Heart right ventricle (tissue), 16 donors: ENCODE data around the gene YIPF3. TPM values are rescaled to one million over a fixed set of nuclear protein-coding genes. Genes with fewer than 3 reads are reported as not detected.
A peak's percentile ranks its signal among the peaks of the same experiment; 100 is the strongest.

Experiments
- ATAC-seq, 8 donors: fragments of 200-7000 bp; cut with Tn5 transposase; one replicate each; pipeline ENCODE4 v1.9.1; 2020; ENCODE audit warnings: mild to moderate bottlenecking in 8 of 8, moderate library complexity in 8 of 8, moderate number of reproducible peaks in 1 of 8
- DNase-seq, 2 donors: peaks; one replicate each; pipeline ENCODE4 v3.0.0-alpha.2; 2020
- H3K27ac ChIP-seq, 10 donors: fragments of 200-600 bp; sonication (generic) in 2 of 10; one replicate each; pipeline versions ENCODE4 v1.5.0 to v1.8.0; 2020 to 2022; ENCODE audit warnings: mild to moderate bottlenecking in 3 of 10
- H3K27me3 ChIP-seq, 7 donors: fragments of 200-600 bp; one replicate each; pipeline ENCODE4 v1.8.0; 2021 to 2022; ENCODE audit warnings: mild to moderate bottlenecking in 2 of 7
- H3K36me3 ChIP-seq, 9 donors: fragments of 200-600 bp; sonication (generic) in 1 of 9; one replicate each; pipeline versions ENCODE4 v1.5.0 to v1.8.0; 2020 to 2022; ENCODE audit warnings: mild to moderate bottlenecking in 2 of 9
- H3K4me1 ChIP-seq, 9 donors: fragments of 200-600 bp; sonication (generic) in 1 of 9; one replicate each; pipeline versions ENCODE4 v1.5.0 to v1.8.0; 2020 to 2022; ENCODE audit warnings: mild to moderate bottlenecking in 4 of 9
- H3K4me3 ChIP-seq, 10 donors: fragments of 200-600 bp; sonication (generic) in 2 of 10; one replicate each; pipeline versions ENCODE4 v1.5.0 to v1.8.0; 2020 to 2022; ENCODE audit warnings: mild to moderate bottlenecking in 7 of 10, moderate library complexity in 2 of 10
- H3K9me3 ChIP-seq, 11 donors: fragments of 200-600 bp in 10 of 11; sonication (generic) in 2 of 11; one replicate each; pipeline versions ENCODE4 v1.5.0 to v1.8.0; 2013 to 2022; ENCODE audit warnings: mild to moderate bottlenecking in 2 of 11, control low read depth in 1 of 11, moderate library complexity in 1 of 11
- CTCF ChIP-seq, 9 donors: fragments of 200-600 bp; sonication (generic) in 2 of 9; IDR thresholded peaks; one replicate each; pipeline versions ENCODE4 v1.5.0 to v1.8.0; 2021 to 2022; ENCODE audit warnings: antibody characterized with exemption in 9 of 9, mild to moderate bottlenecking in 5 of 9, moderate library complexity in 1 of 9
- WGBS, 2 donors: extraction: QIAGEN DNeasy Blood & Tissue Kit; methylation state at CpG; one replicate each; pipeline ENCODE4 v1.1.7; 2013; ENCODE audit warnings: inconsistent platforms in 1 of 2; 5-methylcytosine and 5-hydroxymethylcytosine counted together
- intact Hi-C, 10 donors: fragments of 100-400 bp; cut with DNase I; formaldehyde crosslinking; loops; one replicate each; pipeline versions ENCODE4 v1.11.1 to v1.14.2; 2022
- polyA plus RNA-seq, 2 donors: library from polyadenylated mRNA; stranded (reverse); fragments of 200-250 nt; gene quantifications; one replicate each; pipeline ENCODE4 v1.2.3, GENCODE V29; 2013
- total RNA-seq, 10 donors: library from RNA; stranded (reverse); fragmentation: NEBNext Ultra II Directional in 3 of 10; extraction: Animal tissue kit (Norgen Biotek cat#: 25700) in 3 of 10; gene quantifications; one replicate each; pipeline versions ENCODE4 v1.2.1 to v1.2.4, GENCODE V29; 2021 to 2023
- donor health status: Arrhythmogenic right ventricular cardiomyopathy.
- donor health status: ischemic (EF 13 %, LVEDD 7.1; RV severe dilation, severe dysfunction).
- donor health status: healthy with polysubstance abuse.
- donor health status: DM: no; HTN: yes; CAD: no.
- donor health status: DM: no; HTN: no; CAD: no.
- donor health status: ischemic (EF 25% LVEDD 6.9; RV normal size, moderate dysfunction).
- donor health status: ischemic (EF 25% LVEDD 5.7; RV mildly dilated, moderate dysfunction).
- donor health status: healthy.
- donor health status: DM: yes; HTN: yes; CAD: no.
- donor health status: Ischemic cardiomyopathy.
- donor health status: ischemic (EF 35%, LVEDD 5.7; RV mildly dilated, moderate dysfunction).
- donor health status: nonischemic (EF 11% LVEDD 7.7; RV severe dilation, severe dysfunction).
- donor health status: DM: yes; HTN: yes; CAD: no.
- donor health status: PGD.
- donor health status: ischemic (EF 29% LVEDD 5.4; RV normal size, mild dysfunction).
- donor health status: nonischemic (EF 23%, LVEDD 6.1; RV moderate dilation, normal function).

Gene YIPF3
- total and polyA plus RNA-seq, 12 donors: 50.3 to 115 (median 69.0) TPM

GRCh38 chr6:43515808-43516207 is 918 bp downstream of the YIPF3 start:
- ATAC-seq (no peak), DNase-seq (no peak)
- intact Hi-C loops: loop anchor here in 1 of 10 donors (2.0 to 10.0 kb wide), 2 partner anchors 61 to 251 kb away; partner anchors contain the start of genes POLH and XPO5
- Histone ChIP-seq H3K9me3 (no peaks in the 10 kb centered on the region), H3K4me1 (peaks cover 20 to 73% (median 70%) of the 10 kb centered on the region in 9 donors), H3K27ac (peak overlapping the region in 9 of 10 donors; percentile 54 to 97 (median 91)), H3K27me3 (no peaks in the 10 kb centered on the region), H3K36me3 (peaks cover 0 to 71% (median 45%) of the 10 kb centered on the region in 9 donors), H3K4me3 (peak overlapping the region; percentile 68 to 98 (median 91))
- TF ChIP-seq CTCF (IDR thresholded peaks at IDR 0.05): no peak
- WGBS, 2 donors: 65 to 76% methylated on average over 9 of the region's 9 CpGs

GRCh38 chr6:43511824-43512415 is 4.8 kb downstream of the YIPF3 start:
- peak in 7 of 8 donors; percentile 14 to 63 (median 33) for ATAC-seq
- 20 to 28% methylated on average over 11 of the region's 11 CpGs for WGBS, 2 donors
- Histone ChIP-seq H3K27ac (peak overlapping the region in 8 of 10 donors; percentile 61 to 84 (median 70)), H3K4me3 (no peak overlapping the region), H3K9me3 (no peaks in the 10 kb centered on the region), H3K36me3 (peaks cover 0 to 53% (median 32%) of the 10 kb centered on the region in 9 donors), H3K27me3 (peaks cover 0 to 27% (median 0%) of the 10 kb centered on the region in 7 donors), H3K4me1 (peaks cover 18 to 83% (median 74%) of the 10 kb centered on the region in 9 donors)
- intact Hi-C loops: loop anchor here in 1 of 10 donors (10.0 kb wide), 1 partner anchor 247 kb away; no protein-coding TSS in a partner anchor
- no peak for TF ChIP-seq CTCF (IDR thresholded peaks at IDR 0.05)
- DNase-seq: peak; percentile 62 to 63

GRCh38 chr6:43510827-43511163 is 5.9 kb downstream of the YIPF3 start:
- peak overlapping the region in 7 of 10 donors; percentile 67 to 93 (median 74) for H3K4me3 ChIP-seq
- ATAC-seq: peak in 6 of 8 donors; percentile 1 to 22 (median 6)
- peaks cover 0 to 56% (median 34%) of the 10 kb centered on the region in 9 donors for H3K36me3 ChIP-seq
- H3K27me3 ChIP-seq: peaks cover 0 to 27% (median 0%) of the 10 kb centered on the region in 7 donors
- peak overlapping the region in 9 of 10 donors; percentile 61 to 79 (median 73) for H3K27ac ChIP-seq
- 75 to 80% methylated on average over 10 of the region's 10 CpGs for WGBS, 2 donors
- H3K4me1 ChIP-seq: peaks cover 18 to 85% (median 70%) of the 10 kb centered on the region in 9 donors
- no peaks in the 10 kb centered on the region for H3K9me3 ChIP-seq
- intact Hi-C loops: loop anchor here in 1 of 10 donors (10.0 kb wide), 1 partner anchor 246 kb away; no protein-coding TSS in a partner anchor
- DNase-seq: no peak
- no peak for TF ChIP-seq CTCF (IDR thresholded peaks at IDR 0.05)

- no peak for TF ChIP-seq CTCF (IDR thresholded peaks at IDR 0.05)
- H3K27me3 ChIP-seq: peaks cover 0 to 27% (median 0%) of the 10 kb centered on the region in 7 donors
- H3K9me3 ChIP-seq: no peaks in the 10 kb centered on the region
- WGBS, 2 donors: 6 to 7% methylated on average over 80 to 95 of the region's 96 CpGs
- ATAC-seq (peak; percentile 75 to 90 (median 79)), DNase-seq (peak; percentile 84 to 94)
- H3K36me3 ChIP-seq: peaks cover 0 to 56% (median 35%) of the 10 kb centered on the region in 9 donors
- intact Hi-C loops: loop anchor here in 9 of 10 donors (5.0 to 10.0 kb wide), 7 partner anchors 43 to 325 kb away; partner anchors contain the start of gene CUL9 (in 1 of the 9)
- peak within 1 kb of the TSS; percentile 49 to 93 (median 70) for H3K4me3 ChIP-seq
- peak within 1 kb of the TSS in 9 of 10 donors; percentile 61 to 79 (median 73) for H3K27ac ChIP-seq
- H3K4me1 ChIP-seq: peaks cover 17 to 79% (median 64%) of the 10 kb centered on the region in 9 donors
Observed at GRCh38 chr6:43509984-43510826, 6.5 kb downstream of the YIPF3 start, which contains the start of gene LRRC73. Gene LRRC73, minus strand, starts transcription at chr6:43510346. Its CDS starts 561 bp downstream, at chr6:43509785.
